SKM-1 (cell line): ENCODE data around the gene ST6GALNAC6.

ENCODE experiments used
- DNase-seq: peaks from one replicate; lab custom pipeline; 2025; ENCODE audit not compliant: unreplicated experiment; lab: John Stamatoyannopoulos, UW

Gene ST6GALNAC6

GRCh38 chr9:127934248-127934647 lies 34.8 kb upstream of the ST6GALNAC6 start:
- DNase-seq = no peak

GRCh38 chr9:127931092-127931881 lies 31.9 kb upstream of the ST6GALNAC6 start:
- DNase-seq = no peak

- DNase-seq = no peak
These were observed 31.1 kb upstream of the ST6GALNAC6 start, which contains the start of gene PIP5KL1 for GRCh38 chr9:127930231-127931091. Gene PIP5KL1, minus strand, starts transcription at chr9:127930777. Its CDS starts 25 bp downstream, at chr9:127930752.

GRCh38 chr9:127929625-127929979 lies 30.2 kb upstream of the ST6GALNAC6 start:
- no peak for DNase-seq

GRCh38 chr9:127928676-127929624 lies 29.5 kb upstream of the ST6GALNAC6 start:
- no peak for DNase-seq

- DNase-seq = no peak
These were observed 28.7 kb upstream of the ST6GALNAC6 start for GRCh38 chr9:127927988-127928675.

GRCh38 chr9:127927201-127927987 lies 28.0 kb upstream of the ST6GALNAC6 start:
- DNase-seq = no peak

GRCh38 chr9:127926906-127927200 lies 27.4 kb upstream of the ST6GALNAC6 start:
- no peak for DNase-seq

GRCh38 chr9:127925959-127926905 lies 26.8 kb upstream of the ST6GALNAC6 start:
- no peak for DNase-seq

- no peak for DNase-seq
These were observed 25.5 kb upstream of the ST6GALNAC6 start for GRCh38 chr9:127924736-127925444.

GRCh38 chr9:127923771-127924170 lies 24.4 kb upstream of the ST6GALNAC6 start:
- DNase-seq = no peak

GRCh38 chr9:127923046-127923445 lies 23.6 kb upstream of the ST6GALNAC6 start:
- no peak for DNase-seq

- no peak for DNase-seq
These were observed 22.2 kb upstream of the ST6GALNAC6 start for GRCh38 chr9:127921557-127922120.

- DNase-seq = no peak
These were observed 21.4 kb upstream of the ST6GALNAC6 start for GRCh38 chr9:127920794-127921193.

GRCh38 chr9:127919253-127919815 lies 19.9 kb upstream of the ST6GALNAC6 start:
- peak; percentile 77 for DNase-seq

GRCh38 chr9:127918183-127919107 lies 19.0 kb upstream of the ST6GALNAC6 start:
- DNase-seq = no peak
